OCI-LY1 (cell line): ENCODE measurements around the gene FHL3.

Source experiments
- H2AFZ ChIP-seq: fragments of 200-600 bp; sonication (generic), shearing (Covaris generic); 2 replicates; pipeline ENCODE4 v1.6.0; 2014; ENCODE audit warnings: antibody characterized with exemption, mild to moderate bottlenecking, low read length
- H3F3A ChIP-seq: fragments of 200-600 bp; sonication (generic), shearing (Covaris generic); 2 replicates; pipeline ENCODE4 v1.6.0; 2014; ENCODE audit warnings: mild to moderate bottlenecking, antibody characterized with exemption, low read length, moderate library complexity; ENCODE audit not compliant: insufficient read depth
- H3K27ac ChIP-seq: fragments of 200-600 bp; sonication (generic); 2 replicates; pipeline ENCODE4 v1.5.1; 2014; ENCODE audit warnings: low read length, mixed run types, mild to moderate bottlenecking, low read depth; ENCODE audit not compliant: poor library complexity, severe bottlenecking
- H3K27me3 ChIP-seq: fragments of 200-600 bp; sonication (generic); 2 replicates; pipeline ENCODE4 v1.6.0; 2014; ENCODE audit warnings: antibody characterized with exemption, mild to moderate bottlenecking, low read length, moderate library complexity; ENCODE audit not compliant: insufficient read depth
- H3K36me3 ChIP-seq: fragments of 200-600 bp; sonication (generic); 2 replicates; pipeline ENCODE4 v1.6.1; 2014; ENCODE audit warnings: mild to moderate bottlenecking, antibody characterized with exemption, low read length, moderate library complexity, mixed read lengths; ENCODE audit not compliant: insufficient read depth
- H3K4me1 ChIP-seq: fragments of 200-600 bp; sonication (generic); 2 replicates; pipeline ENCODE4 v1.5.1; 2014; ENCODE audit warnings: mild to moderate bottlenecking, low read length, moderate library complexity; ENCODE audit not compliant: insufficient read depth, severe bottlenecking
- H3K4me2 ChIP-seq: fragments of 200-600 bp; sonication (generic), shearing (Covaris generic); 2 replicates; pipeline ENCODE4 v1.6.1; 2014; ENCODE audit warnings: low read length
- H3K4me3 ChIP-seq: fragments of 200-600 bp; sonication (generic); 2 replicates; pipeline ENCODE4 v1.5.1; 2014; ENCODE audit warnings: low read length, low read depth, mild to moderate bottlenecking, mixed read lengths; ENCODE audit not compliant: poor library complexity, severe bottlenecking
- H3K79me2 ChIP-seq: fragments of 200-600 bp; shearing (Covaris generic); 2 replicates; pipeline ENCODE4 v1.6.1; 2016; ENCODE audit warnings: mixed run types, low read length, mixed read lengths; ENCODE audit not compliant: insufficient read depth
- H3K9ac ChIP-seq: fragments of 200-600 bp; sonication (generic), shearing (Covaris generic); 2 replicates; pipeline ENCODE4 v1.6.1; 2014; ENCODE audit warnings: mild to moderate bottlenecking, low read length, mixed read lengths
- H3K9me2 ChIP-seq: fragments of 200-600 bp; sonication (generic), shearing (Covaris generic); 2 replicates; pipeline ENCODE4 v1.6.1; 2014; ENCODE audit warnings: low read depth, mild to moderate bottlenecking, low read length, mixed read lengths
- H3K9me3 ChIP-seq: fragments of 200-600 bp; shearing (Covaris generic); 2 replicates; pipeline ENCODE4 v1.6.1; 2014; ENCODE audit warnings: low read length, mixed read lengths
- H4K20me1 ChIP-seq: fragments of 200-600 bp; sonication (generic), shearing (Covaris generic); 2 replicates; pipeline ENCODE4 v1.6.0; 2016; ENCODE audit warnings: mild to moderate bottlenecking, low read length; ENCODE audit not compliant: insufficient read depth
- EZH2 ChIP-seq: fragments of 200-600 bp; sonication (generic), shearing (Covaris generic); IDR thresholded peaks from 2 replicates; pipeline ENCODE4 v1.8.0; 2017; ENCODE audit warnings: borderline replicate concordance, mixed run types, mild to moderate bottlenecking, antibody characterized with exemption, low read length, moderate library complexity, mixed read lengths
- TF ChIP-seq, protein P1 (sequence below): fragments of 200-600 bp; sonication (generic), shearing (Covaris generic); IDR thresholded peaks from 2 replicates; pipeline ENCODE4 v1.5.1; 2017; ENCODE audit warnings: mild to moderate bottlenecking, antibody characterized with exemption, low read length, moderate library complexity, mixed read lengths

Gene FHL3

DNA sequence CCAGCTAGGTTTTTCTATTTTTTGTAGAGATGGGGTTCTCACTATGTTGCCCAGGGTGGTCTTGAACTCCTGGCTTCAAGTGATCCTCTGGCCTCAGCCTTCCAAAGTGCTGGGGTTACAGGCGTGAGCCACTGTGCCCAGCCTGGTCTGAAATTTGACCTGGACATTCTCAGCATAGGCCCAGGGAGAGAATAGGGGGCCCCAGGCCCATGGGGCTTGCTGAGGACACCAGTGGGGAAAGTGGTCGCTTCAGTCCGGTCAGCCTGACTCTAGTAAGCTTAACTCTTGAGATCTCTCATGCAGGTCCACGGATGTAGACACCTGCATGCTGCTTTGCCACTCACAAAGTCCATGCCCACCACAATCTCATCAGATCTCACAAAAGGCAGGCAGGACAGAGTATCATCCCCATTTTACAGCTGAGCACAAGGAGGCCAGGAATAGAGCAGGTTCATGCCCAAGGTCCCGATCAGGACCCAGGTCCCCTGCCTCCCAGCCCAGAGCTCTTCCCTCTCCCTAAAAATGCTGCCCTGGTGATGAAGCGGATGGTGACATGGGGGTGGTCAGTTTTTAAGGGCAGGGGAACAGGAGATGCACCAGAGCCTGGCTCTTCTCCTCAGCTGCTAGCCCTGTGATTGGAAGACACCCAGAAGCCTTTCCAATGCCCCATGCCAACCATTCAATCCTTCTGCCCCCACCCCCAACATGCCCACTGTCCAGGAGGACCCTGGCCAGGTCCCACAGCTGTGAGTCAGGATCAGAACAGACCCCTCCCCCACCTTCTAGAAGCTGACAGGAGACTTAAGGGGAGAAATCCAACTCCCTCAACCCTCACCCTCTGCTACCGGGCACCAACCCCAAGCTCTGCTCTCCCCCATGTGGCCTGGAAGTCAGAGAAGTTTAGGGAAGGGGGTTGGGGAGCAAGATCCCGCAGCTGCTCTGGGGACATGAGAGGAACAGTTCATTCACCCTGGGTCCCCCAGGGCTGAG lies 1.8 kb downstream of the FHL3 start:
- no peak overlapping the region for H3K27ac ChIP-seq
- H3K4me1 ChIP-seq: peaks cover 7% of the 10 kb centered on the region
- H3K4me2 ChIP-seq: no peak overlapping the region
- H3K36me3 ChIP-seq: no peaks in the 10 kb centered on the region
- no peaks in the 10 kb centered on the region for H3K9me2 ChIP-seq
- no peak overlapping the region for H3K9ac ChIP-seq
- H3K9me3 ChIP-seq: no peaks in the 10 kb centered on the region
- H3K4me3 ChIP-seq: no peak overlapping the region
- TF ChIP-seq EZH2: no peak
- TF ChIP-seq, protein P1, sequence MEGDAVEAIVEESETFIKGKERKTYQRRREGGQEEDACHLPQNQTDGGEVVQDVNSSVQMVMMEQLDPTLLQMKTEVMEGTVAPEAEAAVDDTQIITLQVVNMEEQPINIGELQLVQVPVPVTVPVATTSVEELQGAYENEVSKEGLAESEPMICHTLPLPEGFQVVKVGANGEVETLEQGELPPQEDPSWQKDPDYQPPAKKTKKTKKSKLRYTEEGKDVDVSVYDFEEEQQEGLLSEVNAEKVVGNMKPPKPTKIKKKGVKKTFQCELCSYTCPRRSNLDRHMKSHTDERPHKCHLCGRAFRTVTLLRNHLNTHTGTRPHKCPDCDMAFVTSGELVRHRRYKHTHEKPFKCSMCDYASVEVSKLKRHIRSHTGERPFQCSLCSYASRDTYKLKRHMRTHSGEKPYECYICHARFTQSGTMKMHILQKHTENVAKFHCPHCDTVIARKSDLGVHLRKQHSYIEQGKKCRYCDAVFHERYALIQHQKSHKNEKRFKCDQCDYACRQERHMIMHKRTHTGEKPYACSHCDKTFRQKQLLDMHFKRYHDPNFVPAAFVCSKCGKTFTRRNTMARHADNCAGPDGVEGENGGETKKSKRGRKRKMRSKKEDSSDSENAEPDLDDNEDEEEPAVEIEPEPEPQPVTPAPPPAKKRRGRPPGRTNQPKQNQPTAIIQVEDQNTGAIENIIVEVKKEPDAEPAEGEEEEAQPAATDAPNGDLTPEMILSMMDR: no peak
- no peak overlapping the region for H2AFZ ChIP-seq
- H3F3A ChIP-seq: no peaks in the 10 kb centered on the region
- no peaks in the 10 kb centered on the region for H4K20me1 ChIP-seq
- no peaks in the 10 kb centered on the region for H3K27me3 ChIP-seq
- H3K79me2 ChIP-seq: no peaks in the 10 kb centered on the region

DNA sequence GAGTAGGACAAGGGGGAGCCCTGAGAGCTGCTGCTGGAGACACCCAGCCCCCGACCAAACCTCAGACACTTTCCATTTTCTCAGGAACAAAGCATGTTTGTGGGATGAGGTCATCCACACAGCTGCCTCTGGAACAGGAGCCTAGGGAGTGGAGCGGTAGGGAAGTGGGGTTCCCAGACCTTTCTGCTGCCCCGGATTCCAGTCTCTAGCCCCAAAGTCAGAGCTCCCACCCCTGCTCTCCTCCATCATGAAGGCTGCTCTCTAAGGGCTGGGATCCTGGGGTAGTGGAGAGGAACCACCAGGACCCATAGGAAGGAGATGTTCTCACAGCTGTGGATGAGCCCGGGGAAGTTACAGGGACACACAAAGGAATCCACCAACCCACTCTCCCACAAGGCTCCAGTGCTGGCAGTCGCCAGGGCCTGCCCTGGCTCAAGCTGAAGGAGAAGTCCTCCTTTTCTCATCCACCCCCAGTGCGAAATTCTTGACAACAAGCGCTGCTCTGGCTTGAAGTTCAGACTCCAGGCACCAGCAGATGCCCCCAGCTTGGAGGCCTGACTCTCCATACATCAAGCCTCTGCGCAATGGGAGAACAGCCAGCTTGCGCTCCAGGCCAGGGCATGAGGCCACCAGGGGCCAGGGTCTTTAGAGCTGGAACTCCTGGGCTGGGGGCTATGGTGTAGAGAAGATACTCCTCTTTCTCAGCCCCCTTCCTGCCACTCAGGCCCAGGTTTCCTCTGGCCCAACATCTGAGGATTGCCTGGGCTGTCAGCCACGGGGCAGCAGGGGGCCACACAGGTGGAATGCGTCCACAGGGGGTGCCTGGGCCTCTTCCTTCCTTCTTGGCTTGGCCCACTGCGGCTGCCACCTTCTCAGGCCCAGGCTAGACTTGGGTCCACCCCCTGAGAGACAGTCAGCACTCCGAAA lies 4.5 kb downstream of the FHL3 start:
- H3F3A ChIP-seq: no peaks in the 10 kb centered on the region
- no peak overlapping the region for H3K4me3 ChIP-seq
- no peak overlapping the region for H3K27ac ChIP-seq
- H3K27me3 ChIP-seq: no peaks in the 10 kb centered on the region
- no peaks in the 10 kb centered on the region for H4K20me1 ChIP-seq
- H3K79me2 ChIP-seq: no peaks in the 10 kb centered on the region
- no peaks in the 10 kb centered on the region for H3K36me3 ChIP-seq
- TF ChIP-seq, protein P1: no peak
- no peak for TF ChIP-seq EZH2
- peaks cover 11% of the 10 kb centered on the region for H3K4me1 ChIP-seq
- no peak overlapping the region for H2AFZ ChIP-seq
- H3K9me3 ChIP-seq: no peaks in the 10 kb centered on the region
- no peak overlapping the region for H3K9ac ChIP-seq
- no peaks in the 10 kb centered on the region for H3K9me2 ChIP-seq
- H3K4me2 ChIP-seq: no peak overlapping the region

DNA sequence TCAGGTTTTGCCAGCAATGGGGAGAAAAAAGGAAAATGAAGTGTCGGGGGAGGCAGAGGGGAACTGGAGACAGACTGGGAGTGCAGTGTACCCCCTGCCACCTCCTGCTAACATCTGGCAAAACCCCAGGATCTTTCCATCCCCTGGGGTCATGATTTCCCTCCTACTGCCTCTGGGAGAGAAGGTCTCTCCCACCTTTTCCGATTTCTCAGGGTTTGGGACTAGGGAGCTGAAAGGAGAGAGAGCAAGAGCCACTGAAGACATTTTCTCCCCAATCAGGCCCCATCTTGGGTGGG lies 5.1 kb downstream of the FHL3 start:
- H3K9ac ChIP-seq: no peak overlapping the region
- H2AFZ ChIP-seq: no peak overlapping the region

More for the DNA sequence above, 5.1 kb downstream of the FHL3 start:
- Histone ChIP-seq H3K4me2 (no peak overlapping the region), H3K27me3 (no peaks in the 10 kb centered on the region), H3K9me3 (no peaks in the 10 kb centered on the region), H3K79me2 (no peaks in the 10 kb centered on the region), H4K20me1 (no peaks in the 10 kb centered on the region), H3K9me2 (no peaks in the 10 kb centered on the region), H3K4me1 (peaks cover 17% of the 10 kb centered on the region), H3K4me3 (no peak overlapping the region), H3K27ac (no peak overlapping the region), H3F3A (no peaks in the 10 kb centered on the region), H3K36me3 (no peaks in the 10 kb centered on the region)
- TF ChIP-seq, protein P1: no peak
- no peak for TF ChIP-seq EZH2
